SKM-1 (cell line): Measurements from ENCODE around the gene TRMT1.
"Not testable (repeated sequence)": the region's sequence is repeated elsewhere in the genome, so short reads cannot be mapped to it uniquely, and the experiment has no call there.

Source experiments
- DNase-seq: peaks from one replicate; lab custom pipeline; 2025; ENCODE audit not compliant: unreplicated experiment; lab: John Stamatoyannopoulos, UW

TRMT1 gene

GRCh38 chr19:13116282-13117175 lies at the start of gene TRMT1:
Gene TRMT1 (minus strand): TSS chr19:13116740. CDS start chr19:13116399, 341 bp downstream.
- DNase-seq = peak; percentile 71

DNA sequence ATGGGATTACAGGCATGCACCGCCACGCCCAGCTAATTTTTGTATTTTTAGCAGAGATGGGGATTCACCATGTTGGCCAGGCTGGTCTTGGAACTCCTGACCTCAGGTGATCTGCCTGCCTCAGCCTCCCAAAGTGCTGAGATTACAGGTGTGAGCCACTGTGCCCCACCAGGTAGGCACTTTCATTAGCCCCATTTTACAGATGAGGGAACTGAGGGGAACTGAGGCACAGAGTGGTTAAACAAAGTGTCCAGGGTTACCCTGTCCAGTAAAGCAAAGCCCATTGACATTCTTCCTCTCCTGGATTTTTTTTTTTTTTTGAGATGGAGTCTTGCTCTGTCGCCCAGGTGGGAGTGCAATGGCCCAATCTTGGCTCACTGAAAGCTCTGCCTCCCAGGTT lies 49.6 kb upstream of the TRMT1 start:
- not testable (repeated sequence) for DNase-seq

DNA sequence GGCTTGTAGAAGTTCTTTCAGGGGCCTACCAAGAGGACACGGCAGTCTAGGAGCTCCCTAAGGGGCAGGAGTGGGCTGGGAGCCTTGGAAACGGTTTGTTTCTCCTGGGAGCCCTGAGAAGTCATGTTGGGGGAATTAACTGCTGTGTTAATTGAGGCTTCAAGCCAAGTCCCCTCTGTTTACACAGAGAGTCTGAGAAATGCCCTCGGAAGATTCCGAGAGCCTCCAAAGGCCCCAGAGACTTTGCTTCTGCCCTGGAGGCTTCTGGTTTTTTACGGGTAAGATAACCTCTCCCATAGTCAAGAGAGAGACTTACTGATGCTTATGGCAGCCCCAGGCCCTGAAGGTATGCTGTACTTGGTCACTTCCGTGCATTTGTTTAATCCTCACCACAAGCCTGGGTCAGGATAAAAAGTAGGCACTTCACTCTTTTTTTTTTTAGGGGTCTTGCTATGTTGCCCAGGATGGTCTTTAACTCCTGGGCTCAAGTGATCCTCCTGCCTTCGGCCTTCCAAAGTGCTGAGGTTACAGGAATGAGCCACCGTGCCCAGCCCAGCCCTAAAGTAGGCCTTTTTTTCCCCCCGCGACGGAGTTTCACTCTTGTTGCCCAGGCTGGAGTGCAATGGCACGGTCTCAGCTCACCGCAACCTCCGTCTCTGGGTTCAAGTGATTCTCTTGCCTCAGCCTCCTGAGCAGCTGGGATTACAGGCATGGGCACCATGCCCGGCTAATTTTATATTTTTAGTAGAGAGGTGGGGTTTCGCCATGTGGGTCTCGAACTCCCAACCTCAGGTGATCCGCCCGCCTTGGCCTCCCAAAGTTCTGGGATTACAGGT lies 48.8 kb upstream of the TRMT1 start:
- DNase-seq = no peak

- DNase-seq = no peak
These were observed 48.0 kb upstream of the TRMT1 start for GRCh38 chr19:13164343-13165161.

DNA sequence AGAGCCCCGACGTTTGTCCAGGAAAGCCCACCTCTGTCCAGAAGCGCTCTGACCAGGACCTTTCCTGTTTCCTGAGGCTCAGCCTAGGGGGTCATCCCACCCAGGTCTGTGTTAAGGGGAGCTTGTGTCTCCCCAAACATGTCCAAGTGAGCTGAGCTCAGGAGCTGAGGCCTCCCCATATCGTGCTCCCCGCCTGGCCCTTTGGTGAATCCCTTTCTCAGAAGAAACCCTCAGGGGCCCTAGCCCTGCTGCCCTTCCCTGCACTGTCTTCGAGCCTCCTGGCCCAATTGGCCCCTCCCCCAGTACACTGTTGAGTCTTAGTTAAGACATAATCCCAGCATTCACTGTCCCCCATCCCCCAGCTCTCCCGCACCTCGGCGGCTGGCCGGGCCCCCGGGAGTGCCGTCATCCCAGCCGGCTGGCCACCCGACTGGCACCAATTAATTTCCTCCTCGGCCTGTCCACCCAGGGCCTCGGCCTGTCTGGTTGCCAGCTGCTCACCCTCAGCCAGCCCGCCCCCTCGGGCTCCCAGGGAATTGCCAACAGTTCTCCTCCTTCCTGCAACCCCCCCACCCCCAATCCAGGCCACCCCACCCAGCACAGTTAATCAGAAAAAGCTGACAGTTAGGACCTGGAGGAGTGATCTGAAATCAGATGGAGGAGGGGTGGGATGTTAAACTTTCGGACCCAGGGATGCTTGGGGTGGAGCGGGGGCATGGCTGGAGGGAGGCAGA lies 47.2 kb upstream of the TRMT1 start:
- DNase-seq = no peak

DNA sequence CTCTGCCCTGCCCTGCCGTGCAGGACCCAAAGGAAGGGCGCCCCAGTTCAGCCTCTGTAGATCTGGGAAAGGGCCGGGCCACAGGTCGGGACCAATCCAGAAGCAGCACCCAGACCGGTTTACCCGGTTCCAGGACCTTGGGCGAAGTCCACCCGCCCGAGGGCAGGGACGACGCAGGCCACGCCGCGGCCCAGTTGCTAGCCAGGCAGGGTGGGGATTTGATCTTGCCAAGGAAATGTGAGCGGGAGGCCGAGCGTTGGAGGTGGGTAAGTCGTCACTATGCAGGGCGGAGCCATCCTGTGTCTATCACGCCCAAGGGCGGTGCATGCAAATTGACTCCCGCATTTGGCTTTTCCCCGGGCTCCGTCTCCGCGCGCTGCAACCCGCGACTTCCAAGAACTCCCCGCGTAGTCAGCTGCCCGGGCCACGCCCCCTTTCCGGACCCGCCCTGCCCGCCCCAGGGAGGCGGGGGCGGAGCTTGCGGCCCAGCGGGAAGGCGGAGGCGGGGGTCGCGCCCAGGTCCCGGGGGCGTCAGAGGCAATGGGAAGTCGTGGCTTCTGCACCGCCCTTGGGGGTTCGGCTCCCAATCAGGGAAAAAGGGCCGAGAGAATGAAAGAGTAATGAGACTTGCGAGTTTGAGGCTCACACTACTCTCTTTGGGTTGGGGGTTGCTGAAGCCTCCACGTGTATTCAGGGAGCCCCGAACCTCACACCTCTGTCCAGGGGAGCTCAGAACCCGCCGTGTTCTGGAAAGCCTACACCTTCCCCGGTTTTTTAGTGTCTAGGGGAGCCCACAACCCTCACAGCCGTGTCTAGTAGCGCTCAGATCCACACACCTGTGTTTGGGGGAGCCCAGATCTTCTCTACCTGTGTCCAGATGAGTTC lies 46.4 kb upstream of the TRMT1 start:
- DNase-seq = peak; percentile 93

GRCh38 chr19:13160557-13160956 lies 44.0 kb upstream of the TRMT1 start:
- DNase-seq = no peak

DNA sequence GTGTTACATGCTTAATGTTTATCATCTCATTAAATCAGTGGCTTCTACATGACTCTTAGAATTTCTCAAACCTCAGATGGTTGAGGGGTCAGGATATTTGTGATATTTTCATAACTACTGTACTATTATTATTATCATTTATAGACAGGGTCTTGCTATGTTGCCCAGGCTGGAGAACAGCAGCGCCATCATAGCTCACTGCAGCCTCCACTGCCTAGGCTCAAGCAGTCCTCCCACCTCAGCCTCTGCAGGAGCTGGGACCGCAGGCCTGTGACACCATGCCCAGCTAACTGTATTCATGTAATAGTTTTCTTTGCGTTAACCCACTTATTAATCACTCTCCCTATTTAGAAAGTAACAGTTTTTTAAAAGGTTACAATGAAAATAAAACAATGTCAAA lies 43.2 kb upstream of the TRMT1 start:
- DNase-seq = no peak

GRCh38 chr19:13155472-13156359 lies 39.2 kb upstream of the TRMT1 start:
- peak; percentile 71 for DNase-seq

GRCh38 chr19:13154911-13155471 lies 38.5 kb upstream of the TRMT1 start:
- DNase-seq = no peak

DNA sequence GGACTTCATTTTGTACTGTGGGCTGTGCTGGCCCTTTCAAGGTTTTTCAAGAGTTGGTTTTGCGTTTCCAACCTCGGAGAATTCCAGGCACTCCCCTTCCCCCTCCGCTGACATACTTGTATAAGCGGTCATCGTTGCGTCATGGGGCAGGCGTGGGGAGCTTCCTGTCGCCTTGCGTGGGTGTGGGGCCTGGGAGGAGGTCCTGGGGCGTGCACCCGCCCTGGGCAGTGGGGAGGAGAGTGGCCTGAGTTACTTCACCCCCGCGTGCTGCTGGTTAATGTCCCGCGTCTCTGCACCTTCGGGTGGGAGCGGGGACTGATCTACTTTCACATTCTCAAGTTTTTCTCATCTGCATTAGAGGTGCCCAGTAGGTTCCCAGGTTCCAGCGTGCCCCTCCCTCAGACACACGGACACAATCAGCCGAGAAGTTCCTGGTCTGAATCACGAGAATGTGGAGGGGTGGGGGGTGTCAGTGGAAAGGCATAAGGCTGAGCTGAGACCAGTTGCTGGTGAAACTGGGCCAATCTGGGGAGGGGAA lies 37.8 kb upstream of the TRMT1 start:
- peak; percentile 59 for DNase-seq

DNA sequence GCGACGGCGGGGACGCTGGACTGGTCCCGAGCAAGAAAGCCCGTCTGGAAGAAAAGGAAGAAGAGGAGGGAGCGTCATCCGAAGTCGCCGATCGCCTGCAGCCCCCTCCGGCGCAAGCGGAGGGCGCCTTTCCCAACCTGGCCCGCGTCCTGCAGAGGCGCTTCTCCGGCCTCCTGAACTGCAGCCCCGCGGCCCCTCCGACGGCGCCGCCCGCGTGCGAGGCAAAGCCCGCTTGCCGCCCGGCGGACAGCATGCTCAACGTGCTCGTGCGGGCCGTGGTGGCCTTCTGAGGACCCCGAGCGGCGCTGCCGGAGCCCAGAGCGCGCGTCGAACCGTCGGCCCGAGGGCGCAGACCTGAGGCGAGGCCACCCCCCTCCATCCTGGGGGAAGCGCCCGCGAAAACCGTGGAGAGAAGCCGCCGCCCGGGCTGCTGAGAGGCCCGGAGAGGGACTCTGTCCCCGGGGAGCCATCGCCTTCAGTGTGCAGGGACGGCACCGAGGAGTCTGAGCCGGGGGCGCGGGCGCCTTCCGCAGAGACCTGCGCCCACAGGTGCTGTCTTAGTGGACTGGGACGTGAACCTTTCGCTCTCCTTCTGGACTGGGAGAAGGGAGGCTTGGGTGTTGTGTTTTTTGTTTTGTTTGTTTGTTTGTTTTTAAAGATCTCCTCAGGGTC lies 37.2 kb upstream of the TRMT1 start:
- no peak for DNase-seq

DNA sequence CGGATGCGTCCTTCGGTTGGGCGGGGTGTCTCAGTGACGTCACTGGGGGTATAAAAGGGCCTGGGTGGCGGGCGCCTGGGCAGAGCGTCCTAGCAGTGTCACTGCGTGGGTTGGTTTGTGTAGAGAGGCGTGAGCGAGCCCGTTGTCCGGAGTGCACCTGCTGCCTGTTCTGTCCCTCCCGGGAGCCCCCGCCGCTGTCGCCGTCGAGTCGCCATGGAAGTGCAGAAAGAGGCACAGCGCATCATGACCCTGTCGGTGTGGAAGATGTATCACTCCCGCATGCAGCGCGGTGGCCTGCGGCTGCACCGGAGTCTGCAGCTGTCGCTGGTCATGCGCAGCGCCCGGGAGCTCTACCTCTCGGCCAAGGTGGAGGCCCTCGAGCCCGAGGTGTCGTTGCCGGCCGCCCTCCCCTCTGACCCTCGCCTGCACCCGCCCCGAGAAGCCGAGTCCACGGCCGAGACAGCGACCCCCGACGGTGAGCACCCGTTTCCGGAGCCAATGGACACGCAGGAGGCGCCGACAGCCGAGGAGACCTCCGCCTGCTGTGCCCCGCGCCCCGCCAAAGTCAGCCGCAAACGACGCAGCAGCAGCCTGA lies 36.5 kb upstream of the TRMT1 start:
- peak; percentile 78 for DNase-seq

DNA sequence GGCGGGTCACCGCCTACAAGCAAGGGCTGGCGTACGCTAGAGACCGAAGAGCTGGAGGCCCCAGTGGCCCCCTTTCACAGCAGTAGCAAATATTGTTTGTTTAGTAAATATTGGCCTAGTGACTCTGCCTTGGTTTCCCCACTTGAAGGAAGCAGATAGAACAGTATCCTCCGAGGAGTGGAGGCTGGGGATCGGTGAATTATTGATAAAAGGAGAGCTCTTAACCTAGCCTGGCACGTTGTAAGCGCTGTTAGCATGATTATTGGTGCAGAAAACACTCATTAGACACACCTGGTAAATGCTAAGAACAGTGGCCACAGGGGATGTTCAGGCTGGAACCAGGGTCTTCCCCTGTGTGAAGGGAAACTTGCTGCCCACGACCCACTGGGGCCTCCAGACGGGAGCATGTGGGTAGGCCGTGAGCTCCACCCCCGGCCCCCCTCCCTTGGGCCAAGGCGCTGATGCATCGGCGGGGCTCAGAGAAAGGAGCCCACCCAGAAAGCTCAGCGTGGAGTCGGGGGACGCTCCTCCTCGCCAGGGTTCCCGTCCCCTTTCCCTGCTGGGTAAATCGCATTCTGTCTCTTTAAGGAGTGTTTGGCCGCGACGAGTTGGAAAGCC lies 35.9 kb upstream of the TRMT1 start:
- DNase-seq = no peak

- DNase-seq = peak; percentile 91
These were observed 35.2 kb upstream of the TRMT1 start for GRCh38 chr19:13151605-13152355.
